Measurements from ENCODE around the gene NBEAL2. TPM values are rescaled to one million over a fixed set of nuclear protein-coding genes. Genes with fewer than 3 reads are reported as not detected.

The NBEAL2 gene, protein sequence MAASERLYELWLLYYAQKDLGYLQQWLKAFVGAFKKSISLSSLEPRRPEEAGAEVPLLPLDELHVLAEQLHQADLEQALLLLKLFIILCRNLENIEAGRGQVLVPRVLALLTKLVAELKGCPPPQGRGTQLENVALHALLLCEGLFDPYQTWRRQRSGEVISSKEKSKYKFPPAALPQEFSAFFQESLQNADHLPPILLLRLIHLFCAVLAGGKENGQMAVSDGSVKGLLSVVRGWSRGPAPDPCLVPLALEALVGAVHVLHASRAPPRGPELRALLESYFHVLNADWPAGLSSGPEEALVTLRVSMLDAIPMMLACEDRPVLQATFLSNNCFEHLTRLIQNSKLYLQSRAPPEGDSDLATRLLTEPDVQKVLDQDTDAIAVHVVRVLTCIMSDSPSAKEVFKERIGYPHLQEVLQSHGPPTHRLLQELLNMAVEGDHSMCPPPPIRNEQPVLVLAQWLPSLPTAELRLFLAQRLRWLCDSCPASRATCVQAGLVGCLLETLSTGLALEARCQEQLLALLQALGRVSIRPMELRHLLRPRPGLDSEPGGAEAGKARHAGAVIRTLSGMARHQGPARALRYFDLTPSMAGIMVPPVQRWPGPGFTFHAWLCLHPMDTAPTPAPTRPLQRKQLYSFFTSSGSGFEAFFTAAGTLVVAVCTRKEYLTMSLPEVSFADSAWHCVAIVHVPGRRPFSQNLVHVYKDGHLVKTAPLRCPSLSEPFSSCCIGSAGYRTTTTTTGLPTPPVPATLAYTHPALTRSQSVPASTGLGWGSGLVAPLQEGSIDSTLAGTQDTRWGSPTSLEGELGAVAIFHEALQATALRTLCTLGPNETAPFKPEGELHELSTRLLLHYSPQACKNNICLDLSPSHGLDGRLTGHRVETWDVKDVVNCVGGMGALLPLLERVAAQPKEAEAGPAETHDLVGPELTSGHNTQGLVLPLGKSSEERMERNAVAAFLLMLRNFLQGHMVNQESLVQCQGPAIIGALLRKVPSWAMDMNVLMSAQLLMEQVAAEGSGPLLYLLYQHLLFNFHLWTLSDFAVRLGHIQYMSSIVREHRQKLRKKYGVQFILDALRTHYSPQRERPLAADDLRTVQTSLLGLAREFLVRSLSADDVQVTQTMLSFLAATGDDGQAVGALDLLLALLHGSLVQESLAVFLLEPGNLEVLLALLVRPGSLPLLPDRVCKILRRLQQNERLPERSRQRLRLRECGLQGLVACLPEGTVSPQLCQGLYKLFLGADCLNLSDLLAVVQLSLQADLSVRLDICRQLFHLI (N-terminal part only)
- total RNA-seq (2022; extraction: Qiagen RNA extraction): 53.0 to 93.2 TPM (median 64.3 TPM) in 5 replicates

DNA sequence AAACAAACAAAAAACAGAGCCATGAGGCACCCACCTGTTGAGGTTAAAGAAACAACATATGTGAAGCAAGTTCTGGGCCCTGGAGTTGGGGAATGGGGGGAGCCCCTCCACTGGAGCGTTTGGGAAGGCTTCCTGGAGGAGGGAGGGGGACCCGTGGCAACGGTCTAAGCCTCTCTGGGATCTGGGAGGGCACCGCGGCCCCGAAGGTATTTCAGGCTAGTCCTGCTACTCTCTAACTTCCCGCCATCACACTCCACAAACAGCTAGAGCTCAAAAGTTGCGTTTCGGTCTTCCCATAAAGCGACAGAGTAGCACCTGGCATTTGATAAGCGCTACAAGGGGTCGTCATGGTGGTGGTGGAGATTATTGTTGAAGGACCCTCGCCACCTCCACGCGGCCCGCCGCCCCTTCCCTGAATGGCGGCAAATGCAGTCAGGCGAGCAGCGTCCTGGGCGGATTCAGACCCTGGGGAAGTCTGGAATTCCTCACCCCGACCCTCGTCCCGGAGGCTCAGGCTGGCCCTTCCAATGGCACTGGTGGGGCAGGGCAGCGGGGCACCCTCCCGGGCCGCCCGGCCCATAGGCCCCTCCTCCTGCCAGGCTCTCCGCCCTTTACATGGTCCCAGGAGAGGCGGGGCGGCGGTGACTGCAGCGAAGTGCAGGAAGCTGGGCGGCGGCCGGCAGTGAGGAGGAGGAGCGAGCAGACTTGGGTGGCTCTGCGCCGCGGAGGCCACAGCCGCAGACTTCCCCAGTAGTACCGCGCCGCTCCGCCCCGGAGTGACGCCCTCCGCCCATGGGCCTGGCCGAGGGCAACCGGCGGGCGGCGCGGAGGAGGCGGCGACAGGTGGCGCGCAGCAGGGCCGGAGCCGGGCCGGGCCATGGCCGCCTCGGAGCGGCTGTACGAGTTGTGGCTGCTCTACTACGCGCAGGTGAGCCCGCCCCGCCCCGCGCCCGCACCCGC is at the start of gene NBEAL2:
TSS of gene NBEAL2 (plus strand) at position 682 of the 960 bp plus-strand sequence. CDS start at position 878, 196 bp downstream.

DNA sequence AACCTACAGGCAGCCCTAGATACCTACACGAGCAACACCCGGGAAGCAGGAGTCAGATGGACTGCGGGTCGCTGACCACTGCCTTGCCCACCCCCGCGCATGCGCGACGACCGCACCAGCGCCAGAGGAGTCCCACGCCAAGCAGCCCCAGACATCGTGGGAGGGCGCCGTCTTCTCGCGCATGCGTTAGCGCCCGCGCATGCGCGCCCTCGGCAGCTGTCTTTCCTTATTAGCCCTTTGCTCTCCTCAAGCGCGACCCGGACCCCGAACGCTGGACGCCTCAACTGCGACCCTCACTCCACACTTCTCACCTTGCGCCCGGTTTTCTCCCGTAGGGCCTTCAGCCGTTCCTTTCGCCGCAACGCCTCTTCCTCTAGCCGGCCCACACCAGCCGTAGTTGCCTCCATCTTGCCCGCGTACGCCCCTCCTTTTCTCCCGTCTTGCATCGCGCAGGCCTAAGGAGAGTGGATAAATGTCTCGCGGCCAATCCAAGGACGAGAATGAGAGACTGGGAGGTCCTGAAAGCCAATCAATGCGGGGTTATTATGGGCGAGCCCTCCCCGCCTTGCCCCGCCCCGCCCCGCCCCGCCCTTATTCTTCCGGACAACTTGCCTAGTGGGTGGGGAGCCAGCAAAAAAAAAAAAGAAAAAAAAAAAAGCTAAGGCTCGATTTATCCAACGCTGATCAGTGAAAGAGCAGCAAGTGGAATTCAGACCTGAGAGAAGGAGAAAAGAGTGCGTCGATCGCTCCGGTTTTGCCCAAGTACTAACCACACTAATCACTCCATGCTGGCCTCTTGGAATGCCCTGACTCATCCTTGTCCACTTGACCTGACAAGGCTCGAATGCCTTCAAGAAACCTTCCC is 2.9 kb upstream of the NBEAL2 start, which contains the start of gene CCDC12:
TSS of gene CCDC12 (minus strand) at position 420 of the 865 bp plus-strand sequence. CDS start at position 407, 13 bp downstream.

Other genes with a start within 250 kb of the NBEAL2 start
- gene MYL3, start 116.2 kb upstream of the NBEAL2 start, total RNA-seq (2022; extraction: Qiagen RNA extraction): not detected in 5 replicates
- gene PTH1R, start 101.9 kb upstream of the NBEAL2 start, total RNA-seq (2022; extraction: Qiagen RNA extraction): 1.1 to 1.8 TPM (median 1.4 TPM) in 5 replicates
- gene CCDC12, start 2.9 kb upstream of the NBEAL2 start, total RNA-seq (2022; extraction: Qiagen RNA extraction): 55.7 to 101 TPM (median 59.0 TPM) in 5 replicates
- gene SETD2, start 184.4 kb downstream of the NBEAL2 start, total RNA-seq (2022; extraction: Qiagen RNA extraction): 16.3 to 22.9 TPM (median 18.8 TPM) in 5 replicates